Stimulated activated CD4-positive, alpha-beta T cell treated with anti-CD3 and anti-CD28 coated beads, Interleukin-15, amount 100 ng/mL, for 1 hour (primary cell): ENCODE measurements around the gene USE1.
"Not testable (repeated sequence)": the region's sequence is repeated elsewhere in the genome, so short reads cannot be mapped to it uniquely, and the experiment has no call there.

Experiments
- DNase-seq, 2 donors: peaks; one replicate each; pipeline ENCODE4 v3.0.0-alpha.2; 2020; ENCODE audit warnings: low read depth in 1 of 2, low spot score in 1 of 2

The USE1 gene

GRCh38 chr19:17215127-17215971 lies at the start of gene USE1:
USE1 (plus strand) TSS chr19:17215357; CDS start chr19:17215406, 49 bp downstream.
- peak; percentile 72 to 73 for DNase-seq

GRCh38 chr19:17165715-17166114 lies 49.4 kb upstream of the USE1 start:
- DNase-seq = no peak

- no peak for DNase-seq
These were observed 44.4 kb upstream of the USE1 start for GRCh38 chr19:17170538-17171297.

- DNase-seq = no peak
These were observed 43.3 kb upstream of the USE1 start for GRCh38 chr19:17171874-17172273.

- DNase-seq = no peak
These were observed 42.4 kb upstream of the USE1 start for GRCh38 chr19:17172624-17173345.

- no peak for DNase-seq
These were observed 36.9 kb upstream of the USE1 start for GRCh38 chr19:17178291-17178690.

GRCh38 chr19:17180997-17181702 lies 34.0 kb upstream of the USE1 start:
- no peak for DNase-seq

- DNase-seq = no peak
These were observed 31.8 kb upstream of the USE1 start for GRCh38 chr19:17183271-17183761.

- DNase-seq = no peak
These were observed 31.3 kb upstream of the USE1 start for GRCh38 chr19:17183858-17184321.

GRCh38 chr19:17184371-17184841 lies 30.8 kb upstream of the USE1 start:
- DNase-seq = peak; percentile 12 to 23

GRCh38 chr19:17185590-17185989 lies 29.6 kb upstream of the USE1 start:
- no peak for DNase-seq

- DNase-seq = not testable (repeated sequence)
These were observed 23.4 kb upstream of the USE1 start for GRCh38 chr19:17191736-17192135.

GRCh38 chr19:17192751-17193150 lies 22.4 kb upstream of the USE1 start:
- DNase-seq = no peak

- DNase-seq = no peak
These were observed 20.5 kb upstream of the USE1 start for GRCh38 chr19:17194608-17195007.

- no peak for DNase-seq
These were observed 20.1 kb upstream of the USE1 start for GRCh38 chr19:17195106-17195505.

GRCh38 chr19:17196610-17197009 lies 18.5 kb upstream of the USE1 start:
- no peak for DNase-seq

- DNase-seq = no peak
These were observed 17.5 kb upstream of the USE1 start for GRCh38 chr19:17197666-17198065.

- no peak for DNase-seq
These were observed 14.6 kb upstream of the USE1 start for GRCh38 chr19:17200408-17201079.

GRCh38 chr19:17202249-17202648 lies 12.9 kb upstream of the USE1 start:
- no peak for DNase-seq

- DNase-seq = no peak
These were observed 12.4 kb upstream of the USE1 start for GRCh38 chr19:17202713-17203112.
